HCT116 (cell line): Measurements from ENCODE around the gene MARVELD3. TPM values are rescaled to one million over a fixed set of nuclear protein-coding genes. Genes with fewer than 3 reads are reported as not detected.

ENCODE experiments used
- ATAC-seq: fragments of 200-7000 bp; cut with Tn5 transposase; 2 replicates; pipeline ENCODE4 v1.9.1; 2020; ENCODE audit warnings: mild to moderate bottlenecking, moderate library complexity
- BruUV-seq: library from RNA; stranded (reverse); fragments of 400-500 nt; replicated peaks from 2 replicates; lab custom pipeline; 2021; lab: Mats Ljungman, UMichigan
- CTCF ChIA-PET: fragments of 300-600 bp; sonication (Branson Sonifier 250); formaldehyde crosslinking; loops from one replicate; lab custom pipeline; 2021; ENCODE audit warnings: antibody characterized with exemption; lab: Charles Lee
- POLR2A ChIA-PET: fragments of 300-600, 350-600 bp; sonication (Branson Sonifier 250); formaldehyde crosslinking; loops from one replicate; lab custom pipeline; 2021; ENCODE audit warnings: antibody characterized with exemption; lab: Charles Lee
- RAD21 ChIA-PET, 2 experiments: fragments of 300-600 bp; sonication (Branson Sonifier 250); formaldehyde crosslinking; loops; one replicate each; lab custom pipeline; 2023; ENCODE audit warnings: low total read pairs in 2 of 2; ENCODE audit not compliant: uncharacterized antibody in 2 of 2, unreplicated experiment in 2 of 2, low non-redundant PET in 1 of 2; lab: Charles Lee
- DNase-seq: peaks from one replicate; pipeline ENCODE4 v3.0.0-alpha.2; 2010; ENCODE audit warnings: low read depth, low spot score
- H2AFZ ChIP-seq: fragments of 200-600 bp; shearing (Covaris generic), sonication (generic); 2 replicates; pipeline ENCODE4 v1.6.1; 2017; ENCODE audit warnings: low read depth, mixed run types, mixed read lengths, antibody characterized with exemption, low read length; ENCODE audit not compliant: poor library complexity, severe bottlenecking
- H3K27ac ChIP-seq: 2 replicates; pipeline ENCODE4 v1.5.1; 2012; ENCODE audit warnings: low read depth, low read length
- H3K27me3 ChIP-seq: fragments of 200-600 bp; sonication (generic); 2 replicates; pipeline ENCODE4 v1.6.1; 2016; ENCODE audit warnings: mixed run types, low read length, mixed read lengths; ENCODE audit not compliant: insufficient read depth
- H3K36me3 ChIP-seq, 2 experiments: fragments of 200-500 bp in 1 of 2; fragments of 200-600 bp in 1 of 2; sonication (Bioruptor generic) in 1 of 2; sonication (generic) in 1 of 2; 2 replicates each; pipeline versions ENCODE4 v1.5.1 to v1.6.1; 2014 to 2016; ENCODE audit warnings: low read length in 2 of 2, inconsistent platforms in 1 of 2, mixed read lengths in 1 of 2, mixed run types in 1 of 2; ENCODE audit not compliant: insufficient read depth in 2 of 2, control insufficient read depth in 1 of 2
- H3K4me1 ChIP-seq, 2 experiments: fragments of 200-600 bp in 1 of 2; sonication (generic) in 1 of 2; 2 replicates each; pipeline versions ENCODE4 v1.5.1 to v1.6.1; 2012 to 2017; ENCODE audit warnings: low read length in 2 of 2, inconsistent platforms in 1 of 2, mild to moderate bottlenecking in 1 of 2, mixed read lengths in 1 of 2, mixed run types in 1 of 2, moderate library complexity in 1 of 2; ENCODE audit not compliant: insufficient read depth in 2 of 2, control insufficient read depth in 1 of 2
- H3K4me2 ChIP-seq: fragments of 200-600 bp; sonication (generic); 2 replicates; pipeline ENCODE4 v1.6.1; 2017; ENCODE audit warnings: mixed run types, low read length, mixed read lengths
- H3K4me3 ChIP-seq, 2 experiments: fragments of 200-600 bp in 1 of 2; sonication (generic) in 1 of 2; replicated peaks in 1 of 2; 2 replicates each; pipeline ENCODE4 v1.5.1; 2011 to 2016; ENCODE audit warnings: low read length in 2 of 2, control low read depth in 1 of 2, low read depth in 1 of 2, mild to moderate bottlenecking in 1 of 2, mixed read lengths in 1 of 2, mixed run types in 1 of 2
- H3K79me2 ChIP-seq: fragments of 200-600 bp; sonication (generic); 2 replicates; pipeline ENCODE4 v1.6.1; 2017; ENCODE audit warnings: mild to moderate bottlenecking, mixed run types, low read length, moderate library complexity, mixed read lengths; ENCODE audit not compliant: insufficient read depth
- H3K9ac ChIP-seq: fragments of 200-600 bp; sonication (generic); 2 replicates; pipeline ENCODE4 v1.6.1; 2016; ENCODE audit warnings: low read length, mixed read lengths
- H3K9me2 ChIP-seq: fragments of 200-600 bp; sonication (generic), shearing (Covaris generic); 2 replicates; pipeline ENCODE4 v1.6.1; 2017; ENCODE audit warnings: mixed run types, mild to moderate bottlenecking, moderate library complexity; ENCODE audit not compliant: insufficient read depth
- H3K9me3 ChIP-seq, 2 experiments: fragments of 200-500 bp in 1 of 2; fragments of 200-600 bp in 1 of 2; sonication (Bioruptor generic) in 1 of 2; sonication (generic) in 1 of 2; 2 replicates each; pipeline ENCODE4 v1.6.1; 2014 to 2017; ENCODE audit warnings: low read length in 2 of 2, mixed read lengths in 2 of 2, inconsistent platforms in 1 of 2, low read depth in 1 of 2, mild to moderate bottlenecking in 1 of 2, mixed run types in 1 of 2, moderate library complexity in 1 of 2; ENCODE audit not compliant: control insufficient read depth in 1 of 2, insufficient read depth in 1 of 2
- H4K20me1 ChIP-seq: fragments of 200-600 bp; sonication (generic), shearing (Covaris generic); 2 replicates; pipeline ENCODE4 v1.6.1; 2017; ENCODE audit warnings: mixed run types, mild to moderate bottlenecking, moderate library complexity; ENCODE audit not compliant: insufficient read depth
- CEBPB ChIP-seq: IDR thresholded peaks from 2 replicates; pipeline ENCODE4 v1.6.1; 2012; ENCODE audit warnings: low read depth
- ELF1 ChIP-seq: IDR thresholded peaks from 2 replicates; pipeline ENCODE4 v1.6.1; 2012; ENCODE audit warnings: low read depth, borderline replicate concordance
- EZH2 ChIP-seq: fragments of 200-600 bp; sonication (generic); IDR thresholded peaks from 2 replicates; pipeline ENCODE4 v1.6.1; 2017; ENCODE audit warnings: antibody characterized with exemption, mixed run types
- EZH2phosphoT487 ChIP-seq: fragments of 200-600 bp; IDR thresholded peaks from 2 replicates; pipeline ENCODE4 v1.6.1; 2018; ENCODE audit warnings: antibody characterized with exemption, borderline replicate concordance
- MAX ChIP-seq: IDR thresholded peaks from 2 replicates; pipeline ENCODE4 v1.6.1; 2012
- POLR2A ChIP-seq: IDR thresholded peaks from 2 replicates; pipeline ENCODE4 v1.7.0; 2011; ENCODE audit warnings: borderline replicate concordance; ENCODE audit not compliant: insufficient read depth, insufficient read length; ENCODE audit errors: extremely low read depth
- POLR2AphosphoS5 ChIP-seq: IDR thresholded peaks from 2 replicates; pipeline ENCODE4 v1.6.1; 2011; ENCODE audit warnings: mild to moderate bottlenecking, low read depth, low read length, moderate library complexity
- REST ChIP-seq: IDR thresholded peaks from 2 replicates; pipeline ENCODE4 v1.6.1; 2012; ENCODE audit warnings: low read depth
- SIN3A ChIP-seq: IDR thresholded peaks from 2 replicates; pipeline ENCODE4 v1.6.1; 2012; ENCODE audit warnings: low read depth
- SP1 ChIP-seq: IDR thresholded peaks from 2 replicates; pipeline ENCODE4 v1.6.1; 2012; ENCODE audit warnings: low read depth
- SRF ChIP-seq: IDR thresholded peaks from 2 replicates; pipeline ENCODE4 v1.6.1; 2012; ENCODE audit warnings: low read depth
- TCF7L2 ChIP-seq: IDR thresholded peaks from 2 replicates; pipeline ENCODE4 v1.7.0; 2011; ENCODE audit warnings: borderline replicate concordance, inconsistent platforms; ENCODE audit not compliant: insufficient read depth, insufficient read length; ENCODE audit errors: extremely low read depth
- ZNF274 ChIP-seq: fragments of 200-500 bp; sonication (Bioruptor generic); IDR thresholded peaks from 2 replicates; pipeline ENCODE4 v1.6.1; 2014; ENCODE audit warnings: mild to moderate bottlenecking, low read depth, low read length, inconsistent platforms
- intact Hi-C: fragments of 100-400 bp; cut with micrococcal nuclease; formaldehyde crosslinking; loops from 2 replicates; pipeline ENCODE4 v1.10.0; 2022
- total RNA-seq: library from RNA; stranded (reverse); gene quantifications from one replicate; pipeline ENCODE4 v1.2.1, GENCODE V29; 2021; ENCODE audit not compliant: unreplicated experiment

Gene MARVELD3
- total RNA-seq, 1 experiment from 2014 or later = 20.9 TPM

- no TSS peak for BruUV-seq
- no peak for TF ChIP-seq CEBPB
- no peak for TF ChIP-seq TCF7L2
- TF ChIP-seq ZNF274 = no peak
- TF ChIP-seq REST = no peak
- no peak for TF ChIP-seq SIN3A
- TF ChIP-seq MAX = no peak
- TF ChIP-seq EZH2 = no peak
- no peak for TF ChIP-seq POLR2AphosphoS5
- no peak for TF ChIP-seq SP1
- no peak for TF ChIP-seq ELF1
- TF ChIP-seq EZH2phosphoT487 = no peak
- TF ChIP-seq POLR2A = no peak
- TF ChIP-seq SRF = no peak
- ChIA-PET POLR2A (no interaction called here), RAD21 (no interaction called here), CTCF (no interaction called here)
- Histone ChIP-seq H3K9me3 (no peaks in the 10 kb centered on the region), H3K9me2 (no peaks in the 10 kb centered on the region), H3K27ac (no peak overlapping the region), H3K4me3 (no peak overlapping the region), H4K20me1 (no peaks in the 10 kb centered on the region), H3K36me3 (peaks cover 0 to 2% of the 10 kb centered on the region in 2 experiments; a peak in 1 of 4 replicates), H2AFZ (no peak overlapping the region), H3K27me3 (no peaks in the 10 kb centered on the region), H3K4me1 (no peaks in the 10 kb centered on the region), H3K9ac (no peak overlapping the region), H3K79me2 (no peaks in the 10 kb centered on the region), H3K4me2 (no peak overlapping the region)
- DNase-seq = no peak
- no peak for ATAC-seq
- intact Hi-C loops = no loop called here
Measured at GRCh38 chr16:71647391-71647790, 21.4 kb downstream of the MARVELD3 start.
